H9 (cell line): ENCODE results near the gene ZNF17. TPM values are rescaled to one million over a fixed set of nuclear protein-coding genes. Genes with fewer than 3 reads are reported as not detected.

ENCODE experiments used
- DNase-seq: peaks from one replicate; pipeline ENCODE4 v3.0.0-alpha.2; 2017
- H2AFZ ChIP-seq: one replicate; pipeline ENCODE4 v1.6.1; 2013; ENCODE audit warnings: mild to moderate bottlenecking, low read length, control low read depth, moderate library complexity
- H2AK5ac ChIP-seq: 2 replicates; pipeline ENCODE4 v1.6.1; 2013; ENCODE audit warnings: low read length, control low read depth, mixed read lengths; ENCODE audit not compliant: insufficient read length
- H2BK120ac ChIP-seq: one replicate; pipeline ENCODE4 v1.6.1; 2013; ENCODE audit warnings: low read depth, mild to moderate bottlenecking, low read length, control low read depth, inconsistent platforms; ENCODE audit not compliant: poor library complexity, severe bottlenecking
- H2BK12ac ChIP-seq: 2 replicates; pipeline ENCODE4 v1.6.1; 2013; ENCODE audit warnings: low read length, control low read depth, mixed read lengths, low read depth; ENCODE audit not compliant: insufficient read length
- H2BK15ac ChIP-seq: 2 replicates; pipeline ENCODE4 v1.6.1; 2013; ENCODE audit warnings: low read depth, low read length, control low read depth
- H2BK20ac ChIP-seq: one replicate; pipeline ENCODE4 v1.6.1; 2013; ENCODE audit warnings: low read depth, mild to moderate bottlenecking, low read length, control low read depth, inconsistent platforms; ENCODE audit not compliant: poor library complexity, severe bottlenecking
- H2BK5ac ChIP-seq: 2 replicates; pipeline ENCODE4 v1.6.1; 2013; ENCODE audit warnings: low read length, control low read depth, mixed read lengths; ENCODE audit not compliant: insufficient read length
- H3K14ac ChIP-seq: 2 replicates; pipeline ENCODE4 v1.6.1; 2013; ENCODE audit warnings: low read length, control low read depth; ENCODE audit not compliant: insufficient read depth
- H3K18ac ChIP-seq: 2 replicates; pipeline ENCODE4 v1.6.1; 2013; ENCODE audit warnings: low read depth, mild to moderate bottlenecking, mixed read lengths, low read length, control low read depth; ENCODE audit not compliant: insufficient read length
- H3K23ac ChIP-seq: 2 replicates; pipeline ENCODE4 v1.6.1; 2013; ENCODE audit warnings: low read length, control low read depth, mixed read lengths, low read depth; ENCODE audit not compliant: insufficient read length
- H3K23me2 ChIP-seq: 2 replicates; pipeline ENCODE4 v1.6.1; 2013; ENCODE audit warnings: low read depth, mild to moderate bottlenecking, mixed read lengths, low read length, control low read depth; ENCODE audit not compliant: insufficient read length, poor library complexity, severe bottlenecking
- H3K27ac ChIP-seq: 2 replicates; pipeline ENCODE4 v1.5.1; 2013; ENCODE audit warnings: low read length, control low read depth, mixed read lengths, low read depth; ENCODE audit not compliant: insufficient read length
- H3K27me3 ChIP-seq: 2 replicates; pipeline ENCODE4 v1.6.1; 2013; ENCODE audit warnings: low read length, control low read depth, inconsistent platforms; ENCODE audit not compliant: insufficient read depth
- H3K4ac ChIP-seq: 2 replicates; pipeline ENCODE4 v1.6.1; 2013; ENCODE audit warnings: low read depth, mild to moderate bottlenecking, control low read depth, inconsistent platforms, low read length, moderate library complexity
- H3K4me1 ChIP-seq: 2 replicates; pipeline ENCODE4 v1.6.1; 2013; ENCODE audit warnings: low read length, control low read depth, inconsistent platforms; ENCODE audit not compliant: insufficient read depth
- H3K4me2 ChIP-seq: 2 replicates; pipeline ENCODE4 v1.6.1; 2013; ENCODE audit warnings: low read length, control low read depth, mixed read lengths; ENCODE audit not compliant: insufficient read length, insufficient read depth
- H3K56ac ChIP-seq: 2 replicates; pipeline ENCODE4 v1.6.1; 2013; ENCODE audit warnings: low read depth, mild to moderate bottlenecking, mixed read lengths, low read length, control low read depth; ENCODE audit not compliant: insufficient read length
- H3K79me1 ChIP-seq: 2 replicates; pipeline ENCODE4 v1.6.1; 2013; ENCODE audit warnings: low read depth, mild to moderate bottlenecking, moderate library complexity, low read length, control low read depth, inconsistent platforms; ENCODE audit not compliant: insufficient read depth, poor library complexity, severe bottlenecking
- H3K79me2 ChIP-seq: 2 replicates; pipeline ENCODE4 v1.6.1; 2013; ENCODE audit warnings: low read length, control low read depth, inconsistent platforms; ENCODE audit not compliant: insufficient read depth
- H3K9ac ChIP-seq: 2 replicates; pipeline ENCODE4 v1.6.1; 2013; ENCODE audit warnings: low read length, control low read depth, mixed read lengths; ENCODE audit not compliant: insufficient read length; ENCODE audit errors: extremely low read depth
- H3K9me3 ChIP-seq: one replicate; pipeline ENCODE4 v1.6.1; 2013; ENCODE audit warnings: low read depth, low read length, inconsistent platforms; ENCODE audit not compliant: control insufficient read depth
- H3T11ph ChIP-seq: one replicate; pipeline ENCODE4 v1.6.1; 2013; ENCODE audit warnings: mild to moderate bottlenecking, low read length, control low read depth, inconsistent platforms
- H4K20me1 ChIP-seq: one replicate; pipeline ENCODE4 v1.6.1; 2013; ENCODE audit not compliant: control insufficient read depth, insufficient read length, insufficient read depth
- H4K5ac ChIP-seq: 2 replicates; pipeline ENCODE4 v1.6.1; 2013; ENCODE audit warnings: low read depth, mild to moderate bottlenecking, mixed read lengths, low read length, control low read depth; ENCODE audit not compliant: insufficient read length
- H4K8ac ChIP-seq: replicated peaks from 2 replicates; pipeline ENCODE4 v1.6.1; 2013; ENCODE audit warnings: low read length, control low read depth, mixed read lengths, low read depth; ENCODE audit not compliant: insufficient read length
- H4K91ac ChIP-seq: 2 replicates; pipeline ENCODE4 v1.6.1; 2013; ENCODE audit warnings: low read depth, mild to moderate bottlenecking, moderate library complexity, mixed read lengths, low read length, control low read depth; ENCODE audit not compliant: insufficient read length
- H3K27ac Mint-ChIP-seq, 3 experiments: 2 replicates in 2 of 3; 3 replicates in 1 of 3; pipeline ENCODE4 v1.8.0; 2020 to 2021; ENCODE audit warnings: mixed read lengths in 3 of 3, mild to moderate bottlenecking in 1 of 3, moderate library complexity in 1 of 3
- H3K27me3 Mint-ChIP-seq: 2 replicates; pipeline ENCODE4 v1.8.0; 2021; ENCODE audit warnings: low read depth, mild to moderate bottlenecking, moderate library complexity, mixed read lengths
- H3K36me3 Mint-ChIP-seq, 3 experiments: 2 replicates in 2 of 3; 3 replicates in 1 of 3; pipeline ENCODE4 v1.8.0; 2020 to 2021; ENCODE audit warnings: low read depth in 3 of 3, mixed read lengths in 3 of 3; ENCODE audit not compliant: insufficient read depth in 1 of 3
- H3K4me1 Mint-ChIP-seq, 2 experiments: 2 replicates each; pipeline ENCODE4 v1.8.0; 2020; ENCODE audit warnings: mixed read lengths in 2 of 2
- H3K4me3 Mint-ChIP-seq, 2 experiments: 2 replicates in 1 of 2; 3 replicates in 1 of 2; pipeline ENCODE4 v1.8.0; 2020 to 2021; ENCODE audit warnings: mild to moderate bottlenecking in 2 of 2, mixed read lengths in 2 of 2, moderate library complexity in 1 of 2
- H3K9me3 Mint-ChIP-seq, 2 experiments: 2 replicates in 1 of 2; 3 replicates in 1 of 2; pipeline ENCODE4 v1.8.0; 2020; ENCODE audit warnings: mild to moderate bottlenecking in 2 of 2, mixed read lengths in 2 of 2, moderate library complexity in 1 of 2
- WGBS: extraction: QIAGEN DNeasy Blood & Tissue Kit; methylation state at CpG from one replicate; pipeline ENCODE4 v1.1.7; 2013; ENCODE audit warnings: missing lambda C conversion rate, low lambda C conversion rate, mixed read lengths; ENCODE audit not compliant: insufficient read length; ENCODE audit errors: extremely low coverage; 5-methylcytosine and 5-hydroxymethylcytosine counted together
- total RNA-seq: library from RNA; stranded (reverse); gene quantifications from 2 replicates; pipeline ENCODE4 v1.2.1, GENCODE V29; 2021
- TF ChIP-seq, protein P1 (sequence below): fragments of 200-600 bp; sonication (generic); conservative IDR thresholded peaks from 3 replicates; pipeline ENCODE4 v1.8.0; 2021; ENCODE audit warnings: antibody characterized with exemption, mild to moderate bottlenecking

ZNF17 gene
- total RNA-seq, 1 experiment from 2014 or later, result 16.3 TPM

DNA sequence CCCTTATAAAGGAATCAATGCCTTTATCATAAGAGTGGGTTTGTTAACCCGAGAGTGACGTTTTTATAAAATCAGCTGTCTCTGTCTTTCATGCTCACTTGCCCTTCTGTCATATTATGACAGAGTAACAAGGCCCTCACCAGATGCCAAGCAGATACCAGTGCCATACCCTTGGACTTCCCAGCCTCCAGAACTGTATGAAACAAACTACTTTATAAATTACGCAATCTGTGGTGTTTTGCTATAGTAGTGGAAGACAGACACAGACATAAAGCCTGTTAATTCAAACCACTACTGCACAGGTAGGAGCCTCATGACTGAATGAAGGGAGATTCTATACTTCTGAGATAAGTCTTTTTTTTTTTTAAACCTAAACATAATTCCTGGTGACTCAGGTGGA is 41.3 kb downstream of the ZNF17 start:
- Histone ChIP-seq H3K56ac (no peak overlapping the region), H4K8ac (no peak overlapping the region), H3K9ac (no peak overlapping the region), H2BK120ac (no peak overlapping the region), H3K14ac (no peak overlapping the region), H2BK5ac (no peak overlapping the region), H3K27ac (no peak overlapping the region), H2BK15ac (no peak overlapping the region), H4K20me1 (no peaks in the 10 kb centered on the region), H3K79me2 (no peaks in the 10 kb centered on the region), H3K18ac (no peak overlapping the region), H3K23ac (no peak overlapping the region), H3K27me3 (no peaks in the 10 kb centered on the region), H3K4ac (no peak overlapping the region), H3T11ph (no peak overlapping the region), H2BK20ac (no peak overlapping the region), H4K91ac (no peak overlapping the region), H2AFZ (no peak overlapping the region), H2BK12ac (no peak overlapping the region), H3K79me1 (no peaks in the 10 kb centered on the region), H3K4me2 (no peak overlapping the region), H2AK5ac (no peak overlapping the region), H3K23me2 (no peaks in the 10 kb centered on the region), H4K5ac (no peak overlapping the region), H3K4me1 (no peaks in the 10 kb centered on the region), H3K9me3 (no peaks in the 10 kb centered on the region)
- Mint-ChIP-seq H3K4me1 (no peaks in the 10 kb centered on the region), H3K4me3 (no peak overlapping the region), H3K27ac (no peak overlapping the region), H3K27me3 (no peaks in the 10 kb centered on the region), H3K9me3 (peaks cover 6 to 35% of the 10 kb centered on the region in 2 experiments; a peak in 4 of 5 replicates), H3K36me3 (peaks cover 0 to 13% (median 4%) of the 10 kb centered on the region in 3 experiments; a peak in 4 of 7 replicates)
- WGBS, result no CpG with 5 or more reads among the region's 3 CpGs
- no peak for DNase-seq
- TF ChIP-seq, protein P1, sequence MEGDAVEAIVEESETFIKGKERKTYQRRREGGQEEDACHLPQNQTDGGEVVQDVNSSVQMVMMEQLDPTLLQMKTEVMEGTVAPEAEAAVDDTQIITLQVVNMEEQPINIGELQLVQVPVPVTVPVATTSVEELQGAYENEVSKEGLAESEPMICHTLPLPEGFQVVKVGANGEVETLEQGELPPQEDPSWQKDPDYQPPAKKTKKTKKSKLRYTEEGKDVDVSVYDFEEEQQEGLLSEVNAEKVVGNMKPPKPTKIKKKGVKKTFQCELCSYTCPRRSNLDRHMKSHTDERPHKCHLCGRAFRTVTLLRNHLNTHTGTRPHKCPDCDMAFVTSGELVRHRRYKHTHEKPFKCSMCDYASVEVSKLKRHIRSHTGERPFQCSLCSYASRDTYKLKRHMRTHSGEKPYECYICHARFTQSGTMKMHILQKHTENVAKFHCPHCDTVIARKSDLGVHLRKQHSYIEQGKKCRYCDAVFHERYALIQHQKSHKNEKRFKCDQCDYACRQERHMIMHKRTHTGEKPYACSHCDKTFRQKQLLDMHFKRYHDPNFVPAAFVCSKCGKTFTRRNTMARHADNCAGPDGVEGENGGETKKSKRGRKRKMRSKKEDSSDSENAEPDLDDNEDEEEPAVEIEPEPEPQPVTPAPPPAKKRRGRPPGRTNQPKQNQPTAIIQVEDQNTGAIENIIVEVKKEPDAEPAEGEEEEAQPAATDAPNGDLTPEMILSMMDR, result no peak
